HAP-1 (cell line): ENCODE measurements around the gene ITGA8.

ENCODE experiments used
- DNase-seq, 2 experiments: peaks; one replicate each; pipeline ENCODE4 v3.0.0-alpha.2; 2016 to 2020; ENCODE audit warnings: low spot score in 2 of 2
- H3K27me3 ChIP-seq: fragments of 250-450 bp; sonication (Bioruptor Pico); 2 replicates; pipeline ENCODE4 v1.5.1; 2020; ENCODE audit warnings: low read depth, mild to moderate bottlenecking, moderate library complexity
- H3K36me3 ChIP-seq: fragments of 250-450 bp; sonication (Bioruptor Pico); replicated peaks from 2 replicates; pipeline ENCODE4 v1.5.1; 2020; ENCODE audit warnings: mild to moderate bottlenecking
- H3K4me1 ChIP-seq: fragments of 250-450 bp; sonication (Bioruptor Pico); 2 replicates; pipeline ENCODE4 v1.5.1; 2020; ENCODE audit warnings: mild to moderate bottlenecking
- H3K4me3 ChIP-seq: fragments of 250-450 bp; sonication (Bioruptor Pico); 2 replicates; pipeline ENCODE4 v1.5.1; 2020; ENCODE audit warnings: mild to moderate bottlenecking, moderate library complexity
- H3K9me3 ChIP-seq: fragments of 250-450 bp; sonication (Bioruptor Pico); 2 replicates; pipeline ENCODE4 v1.5.1; 2020; ENCODE audit warnings: mild to moderate bottlenecking, moderate library complexity
- in situ Hi-C: fragments of 300-500 bp; cut with MboI; formaldehyde crosslinking; loops from 3 replicates; pipeline ENCODE4 v1.14.3; 2020; ENCODE audit warnings: low sequenced_read_pairs, inconsistent platforms, mixed read lengths

ITGA8 gene

GRCh38 chr10:15743443-15743842 lies 23.7 kb upstream of the ITGA8 start:
- no peaks in the 10 kb centered on the region for H3K4me1 ChIP-seq
- no peaks in the 10 kb centered on the region for H3K36me3 ChIP-seq
- in situ Hi-C loops, result loop anchor here (10.0 kb wide), 1 partner anchor 309 kb away; no protein-coding TSS in a partner anchor
- DNase-seq, result no peak
- H3K9me3 ChIP-seq, result no peaks in the 10 kb centered on the region
- H3K4me3 ChIP-seq, result no peak overlapping the region
- H3K27me3 ChIP-seq, result no peaks in the 10 kb centered on the region; the same call in 1 of the 2 replicates

GRCh38 chr10:15742836-15743235 lies 23.1 kb upstream of the ITGA8 start:
- DNase-seq, result no peak
- no peaks in the 10 kb centered on the region for H3K9me3 ChIP-seq
- H3K4me3 ChIP-seq, result no peak overlapping the region
- in situ Hi-C loops, result loop anchor here (10.0 kb wide), 1 partner anchor 308 kb away; no protein-coding TSS in a partner anchor
- H3K27me3 ChIP-seq, result no peaks in the 10 kb centered on the region; the same call in 1 of the 2 replicates
- no peaks in the 10 kb centered on the region for H3K36me3 ChIP-seq
- no peaks in the 10 kb centered on the region for H3K4me1 ChIP-seq

GRCh38 chr10:15742102-15742501 lies 22.4 kb upstream of the ITGA8 start:
- H3K4me1 ChIP-seq, result no peaks in the 10 kb centered on the region
- in situ Hi-C loops, result loop anchor here (10.0 kb wide), 1 partner anchor 307 kb away; no protein-coding TSS in a partner anchor
- H3K4me3 ChIP-seq, result no peak overlapping the region
- no peaks in the 10 kb centered on the region for H3K27me3 ChIP-seq
- no peaks in the 10 kb centered on the region for H3K36me3 ChIP-seq
- DNase-seq, result no peak
- H3K9me3 ChIP-seq, result no peaks in the 10 kb centered on the region

GRCh38 chr10:15741581-15741980 lies 21.9 kb upstream of the ITGA8 start:
- Histone ChIP-seq H3K4me1 (no peaks in the 10 kb centered on the region), H3K36me3 (no peaks in the 10 kb centered on the region), H3K4me3 (no peak overlapping the region), H3K9me3 (no peaks in the 10 kb centered on the region), H3K27me3 (no peaks in the 10 kb centered on the region)
- DNase-seq, result no peak
- in situ Hi-C loops, result loop anchor here (10.0 kb wide), 1 partner anchor 307 kb away; no protein-coding TSS in a partner anchor

- no peaks in the 10 kb centered on the region for H3K9me3 ChIP-seq
- H3K4me1 ChIP-seq, result no peaks in the 10 kb centered on the region
- in situ Hi-C loops, result loop anchor here (10.0 kb wide), 1 partner anchor 305 kb away; no protein-coding TSS in a partner anchor
- DNase-seq, result no peak
- no peaks in the 10 kb centered on the region for H3K27me3 ChIP-seq
- no peaks in the 10 kb centered on the region for H3K36me3 ChIP-seq
- no peak overlapping the region for H3K4me3 ChIP-seq
Measured at GRCh38 chr10:15740261-15740660, 20.5 kb upstream of the ITGA8 start.

- in situ Hi-C loops, result no loop called here
- DNase-seq, result no peak
- no peaks in the 10 kb centered on the region for H3K9me3 ChIP-seq
- H3K4me1 ChIP-seq, result no peaks in the 10 kb centered on the region
- no peaks in the 10 kb centered on the region for H3K27me3 ChIP-seq
- H3K4me3 ChIP-seq, result no peak overlapping the region
- H3K36me3 ChIP-seq, result no peaks in the 10 kb centered on the region
Measured at GRCh38 chr10:15739254-15739970, 19.7 kb upstream of the ITGA8 start.

- in situ Hi-C loops, result no loop called here
- H3K27me3 ChIP-seq, result no peaks in the 10 kb centered on the region
Measured at GRCh38 chr10:15738270-15738925, 18.7 kb upstream of the ITGA8 start.

GRCh38 chr10:15737656-15738055 lies 17.9 kb upstream of the ITGA8 start:
- H3K9me3 ChIP-seq, result no peaks in the 10 kb centered on the region
- no peak overlapping the region for H3K4me3 ChIP-seq
- H3K27me3 ChIP-seq, result no peaks in the 10 kb centered on the region
- H3K4me1 ChIP-seq, result no peaks in the 10 kb centered on the region
- H3K36me3 ChIP-seq, result no peaks in the 10 kb centered on the region
- no peak for DNase-seq
- in situ Hi-C loops, result no loop called here

More at GRCh38 chr10:15738270-15738925, 18.7 kb upstream of the ITGA8 start:
- DNase-seq, result no peak
- H3K4me1 ChIP-seq, result no peaks in the 10 kb centered on the region
- H3K4me3 ChIP-seq, result no peak overlapping the region
- H3K9me3 ChIP-seq, result no peaks in the 10 kb centered on the region
- no peaks in the 10 kb centered on the region for H3K36me3 ChIP-seq

- no peak for DNase-seq
- Histone ChIP-seq H3K4me3 (no peak overlapping the region), H3K4me1 (no peaks in the 10 kb centered on the region), H3K36me3 (no peaks in the 10 kb centered on the region), H3K9me3 (no peaks in the 10 kb centered on the region), H3K27me3 (no peaks in the 10 kb centered on the region)
- in situ Hi-C loops, result no loop called here
Measured at GRCh38 chr10:15735763-15736162, 16.0 kb upstream of the ITGA8 start.

- H3K9me3 ChIP-seq, result no peaks in the 10 kb centered on the region
- H3K27me3 ChIP-seq, result 0 out of 2 replicates have a peak, but pooled peaks cover 4% of the 10 kb centered on the region
- in situ Hi-C loops, result no loop called here
- DNase-seq, result no peak
- no peaks in the 10 kb centered on the region for H3K36me3 ChIP-seq
- H3K4me3 ChIP-seq, result no peak overlapping the region
- no peaks in the 10 kb centered on the region for H3K4me1 ChIP-seq
Measured at GRCh38 chr10:15730341-15730740, 10.6 kb upstream of the ITGA8 start.

- in situ Hi-C loops, result no loop called here
- Histone ChIP-seq H3K36me3 (no peaks in the 10 kb centered on the region), H3K4me3 (no peak overlapping the region), H3K27me3 (peaks cover 4% of the 10 kb centered on the region; the same call in 1 of the 2 replicates), H3K9me3 (no peaks in the 10 kb centered on the region), H3K4me1 (no peaks in the 10 kb centered on the region)
- no peak for DNase-seq
Measured at GRCh38 chr10:15729890-15730289, 10.2 kb upstream of the ITGA8 start.

GRCh38 chr10:15726042-15726441 lies 6.3 kb upstream of the ITGA8 start:
- no peak for DNase-seq
- H3K4me1 ChIP-seq, result no peaks in the 10 kb centered on the region
- H3K9me3 ChIP-seq, result no peaks in the 10 kb centered on the region
- no peaks in the 10 kb centered on the region for H3K36me3 ChIP-seq
- no peak overlapping the region for H3K4me3 ChIP-seq
- H3K27me3 ChIP-seq, result peaks cover 23% of the 10 kb centered on the region
- in situ Hi-C loops, result no loop called here

- Histone ChIP-seq H3K9me3 (no peaks in the 10 kb centered on the region), H3K4me1 (no peaks in the 10 kb centered on the region), H3K4me3 (no peak overlapping the region), H3K27me3 (peaks cover 25% of the 10 kb centered on the region), H3K36me3 (no peaks in the 10 kb centered on the region)
- DNase-seq, result peak; percentile 17 to 20
- in situ Hi-C loops, result no loop called here
Measured at GRCh38 chr10:15725603-15726002, 5.9 kb upstream of the ITGA8 start.

- H3K4me3 ChIP-seq, result no peak overlapping the region
- H3K4me1 ChIP-seq, result no peaks in the 10 kb centered on the region
- peaks cover 29% of the 10 kb centered on the region for H3K27me3 ChIP-seq
- no peaks in the 10 kb centered on the region for H3K36me3 ChIP-seq
- DNase-seq, result no peak
- in situ Hi-C loops, result no loop called here
- no peaks in the 10 kb centered on the region for H3K9me3 ChIP-seq
Measured at GRCh38 chr10:15724683-15725082, 5.0 kb upstream of the ITGA8 start.
